NCI-H1694 treated with DMSO at 0.1 percent for 48 hours (cell line): Measurements from ENCODE around the gene CTPS1.
A peak's percentile ranks its signal among the peaks of the same experiment; 100 is the strongest.

ENCODE experiments used
- DNase-seq: peaks from one replicate; lab custom pipeline; 2025; lab: John Stamatoyannopoulos, UW

CTPS1 gene, protein sequence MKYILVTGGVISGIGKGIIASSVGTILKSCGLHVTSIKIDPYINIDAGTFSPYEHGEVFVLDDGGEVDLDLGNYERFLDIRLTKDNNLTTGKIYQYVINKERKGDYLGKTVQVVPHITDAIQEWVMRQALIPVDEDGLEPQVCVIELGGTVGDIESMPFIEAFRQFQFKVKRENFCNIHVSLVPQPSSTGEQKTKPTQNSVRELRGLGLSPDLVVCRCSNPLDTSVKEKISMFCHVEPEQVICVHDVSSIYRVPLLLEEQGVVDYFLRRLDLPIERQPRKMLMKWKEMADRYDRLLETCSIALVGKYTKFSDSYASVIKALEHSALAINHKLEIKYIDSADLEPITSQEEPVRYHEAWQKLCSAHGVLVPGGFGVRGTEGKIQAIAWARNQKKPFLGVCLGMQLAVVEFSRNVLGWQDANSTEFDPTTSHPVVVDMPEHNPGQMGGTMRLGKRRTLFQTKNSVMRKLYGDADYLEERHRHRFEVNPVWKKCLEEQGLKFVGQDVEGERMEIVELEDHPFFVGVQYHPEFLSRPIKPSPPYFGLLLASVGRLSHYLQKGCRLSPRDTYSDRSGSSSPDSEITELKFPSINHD

DNA sequence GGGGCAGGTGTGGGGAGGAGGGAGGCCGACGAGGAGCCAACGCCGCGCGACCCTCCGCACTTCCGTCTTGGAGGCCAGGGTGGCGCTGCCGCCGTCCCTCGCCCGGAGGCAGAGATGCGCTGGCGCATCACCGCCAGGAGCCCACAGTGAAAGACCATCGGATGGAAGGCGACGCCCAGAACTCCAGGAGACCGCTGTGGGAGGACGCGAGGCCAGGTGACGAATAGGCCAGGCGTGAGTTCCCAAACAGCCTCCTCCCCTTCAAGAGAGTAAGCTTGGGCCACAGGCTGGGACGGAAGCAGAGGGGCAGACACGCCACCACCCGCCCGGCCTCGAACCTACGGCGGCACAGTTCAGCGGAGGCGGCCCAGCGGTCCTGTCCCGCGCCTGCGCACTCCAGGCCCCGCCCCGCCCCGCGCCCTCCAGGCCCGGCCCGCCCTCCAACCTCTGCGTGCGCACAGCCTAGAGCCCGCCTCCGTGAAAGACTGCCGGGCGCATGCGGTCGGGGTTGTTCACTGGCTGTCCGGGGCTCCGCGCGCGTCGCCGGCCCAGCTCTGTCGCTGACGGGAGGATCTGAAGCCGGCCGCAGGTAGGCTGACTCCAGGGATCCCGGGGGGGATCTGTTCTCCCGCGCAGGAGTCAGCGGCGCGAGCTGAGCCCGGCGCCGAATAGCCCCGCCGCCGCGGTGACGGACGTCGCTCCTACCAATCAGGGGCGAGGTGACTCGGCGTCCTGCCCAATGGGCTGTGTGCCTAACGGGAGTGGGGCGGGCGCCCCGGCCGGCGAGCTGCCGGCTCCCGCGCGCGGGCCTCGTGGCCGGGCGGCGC is at the start of gene CTPS1:
CTPS1 (plus strand) TSS at position 456 of the 827 bp plus-strand sequence. CDS start 3,595 bp downstream, outside the sequence.
- peak; percentile 81 for DNase-seq

GRCh38 chr1:40930174-40930964 is 49.1 kb upstream of the CTPS1 start:
- DNase-seq: peak; percentile 38

DNA sequence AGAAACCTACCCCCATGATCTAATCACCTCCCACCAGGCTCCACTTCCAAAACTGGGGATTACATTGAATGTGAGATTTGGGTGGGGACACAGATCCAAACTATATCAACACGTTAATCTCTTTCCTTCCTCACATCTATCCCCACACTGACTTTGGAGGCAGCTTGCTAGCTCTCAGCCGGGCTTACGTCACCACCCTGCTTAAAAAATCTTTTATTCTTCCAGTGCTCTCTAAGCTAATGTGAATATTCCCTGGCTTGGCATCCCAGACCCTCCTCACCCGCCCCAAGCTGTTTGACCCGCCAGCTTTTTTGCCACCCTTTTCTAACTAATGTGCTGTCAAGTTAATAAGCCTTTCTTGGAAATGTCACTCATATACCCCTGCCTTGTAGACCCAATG is 47.9 kb upstream of the CTPS1 start:
- DNase-seq: no peak

GRCh38 chr1:40932006-40932405 is 47.5 kb upstream of the CTPS1 start:
- DNase-seq: no peak

DNA sequence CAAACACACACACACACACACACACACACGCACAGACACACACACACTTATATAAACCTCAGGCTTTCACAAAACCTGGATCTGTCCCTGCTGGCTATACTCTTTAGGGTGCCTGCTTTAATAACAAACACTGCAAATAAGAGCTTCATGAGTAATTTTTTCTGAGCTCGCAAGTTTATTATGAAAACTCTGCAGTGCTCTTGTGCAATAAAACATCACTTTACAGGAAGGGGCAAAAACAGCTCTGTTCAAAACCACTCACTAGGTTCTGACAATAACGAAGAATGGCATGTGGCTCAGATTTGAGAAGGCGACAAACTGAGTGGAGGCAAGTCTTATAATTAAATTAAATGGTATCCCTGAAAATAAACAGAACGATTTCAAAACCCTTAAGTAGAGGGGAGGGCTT is 42.6 kb upstream of the CTPS1 start:
- DNase-seq: no peak

DNA sequence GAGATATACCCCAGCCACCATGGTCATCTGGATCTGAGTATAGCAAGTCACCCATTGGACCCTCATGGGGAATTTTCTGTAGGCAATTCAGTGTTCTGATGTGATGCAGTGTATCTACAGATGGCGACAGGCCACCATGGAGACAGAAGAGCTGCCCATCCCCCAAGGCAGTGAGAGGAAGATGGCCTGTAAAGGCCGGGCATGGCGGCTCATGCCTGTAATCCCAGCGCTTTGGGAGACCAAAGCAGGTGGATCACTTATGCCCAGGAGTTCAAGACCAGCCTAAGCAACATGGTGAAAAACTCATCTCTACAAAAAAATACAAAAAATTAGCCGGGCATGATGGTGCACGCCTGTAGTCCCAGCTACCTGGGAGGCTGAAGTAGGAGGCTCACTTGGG is 41.1 kb upstream of the CTPS1 start:
- DNase-seq: no peak

DNA sequence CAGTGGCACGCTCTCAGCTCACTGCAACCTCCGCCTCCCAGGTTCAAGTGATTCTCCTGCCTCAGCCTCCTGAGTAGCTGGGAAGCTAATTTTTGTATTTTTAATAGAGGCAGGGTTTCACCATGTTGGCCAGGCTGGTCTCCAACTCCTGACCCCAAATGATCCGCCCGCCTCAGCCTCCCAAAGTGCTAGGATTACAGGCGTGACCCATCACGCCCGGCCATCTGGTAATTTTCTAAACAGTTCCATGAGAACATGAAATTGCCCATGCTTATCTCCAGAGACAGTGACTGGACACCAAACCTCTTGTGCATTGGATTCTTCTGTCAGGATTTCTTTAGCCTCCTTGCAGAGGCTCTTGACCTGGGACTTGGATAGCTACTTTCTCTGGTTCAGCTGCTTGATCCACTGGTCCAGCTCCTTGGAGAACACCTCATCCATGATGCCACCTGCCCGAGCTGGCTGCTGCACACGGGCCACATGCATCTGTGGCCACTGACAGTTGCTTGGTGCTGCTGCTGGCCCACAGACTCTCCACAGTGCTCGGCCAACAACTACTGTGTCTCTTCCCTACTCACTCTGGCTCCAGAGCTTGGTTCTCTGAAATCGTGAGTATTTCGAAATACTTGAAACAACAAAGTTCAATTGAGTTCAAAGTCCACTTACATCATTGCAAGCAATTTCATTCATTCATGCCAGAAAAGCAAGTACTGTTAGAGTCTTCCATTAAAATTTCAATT is 40.0 kb upstream of the CTPS1 start:
- DNase-seq: no peak

DNA sequence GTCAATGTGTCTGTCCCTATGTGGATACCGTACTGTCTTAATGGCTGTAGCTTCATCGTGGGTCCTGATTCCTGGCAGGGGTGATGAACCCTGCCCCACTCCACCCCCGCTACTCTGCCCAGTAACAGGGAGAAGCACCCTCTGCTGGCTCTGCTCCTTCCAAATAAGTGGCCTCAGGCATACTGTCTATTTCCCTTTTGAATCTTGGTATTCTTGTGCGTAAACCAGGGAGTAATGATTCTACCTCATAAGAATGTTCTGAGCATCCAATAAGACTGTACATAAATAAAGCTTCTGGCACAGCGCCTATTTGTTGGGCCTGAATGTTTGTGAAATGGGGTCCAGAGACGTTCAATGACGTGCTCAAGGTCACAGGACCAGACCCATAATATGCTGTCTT is 35.2 kb upstream of the CTPS1 start:
- no peak for DNase-seq

- no peak for DNase-seq
Measured at GRCh38 chr1:40944841-40945430, 34.6 kb upstream of the CTPS1 start.

DNA sequence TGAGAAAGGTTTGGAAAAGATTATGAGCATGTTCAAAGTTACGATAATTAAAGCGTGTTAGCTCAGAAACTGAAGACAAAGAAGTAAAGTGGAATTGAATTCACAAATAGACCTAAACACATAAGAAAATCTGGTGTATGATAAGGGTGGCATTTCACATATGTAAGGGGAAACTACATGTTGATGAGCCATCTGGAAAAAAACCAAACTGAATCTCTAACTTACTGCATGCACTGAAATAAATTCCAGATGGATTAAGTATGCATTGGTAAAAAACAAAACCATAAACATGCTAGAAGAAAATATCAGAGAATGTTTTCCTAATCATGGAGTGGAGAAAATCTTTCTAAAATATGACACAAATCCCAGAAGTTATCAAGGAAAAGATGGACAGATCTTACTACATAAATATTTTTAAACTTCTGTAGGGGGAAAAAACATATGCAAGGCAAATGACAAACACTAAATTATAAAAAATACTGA is 34.0 kb upstream of the CTPS1 start:
- no peak for DNase-seq

DNA sequence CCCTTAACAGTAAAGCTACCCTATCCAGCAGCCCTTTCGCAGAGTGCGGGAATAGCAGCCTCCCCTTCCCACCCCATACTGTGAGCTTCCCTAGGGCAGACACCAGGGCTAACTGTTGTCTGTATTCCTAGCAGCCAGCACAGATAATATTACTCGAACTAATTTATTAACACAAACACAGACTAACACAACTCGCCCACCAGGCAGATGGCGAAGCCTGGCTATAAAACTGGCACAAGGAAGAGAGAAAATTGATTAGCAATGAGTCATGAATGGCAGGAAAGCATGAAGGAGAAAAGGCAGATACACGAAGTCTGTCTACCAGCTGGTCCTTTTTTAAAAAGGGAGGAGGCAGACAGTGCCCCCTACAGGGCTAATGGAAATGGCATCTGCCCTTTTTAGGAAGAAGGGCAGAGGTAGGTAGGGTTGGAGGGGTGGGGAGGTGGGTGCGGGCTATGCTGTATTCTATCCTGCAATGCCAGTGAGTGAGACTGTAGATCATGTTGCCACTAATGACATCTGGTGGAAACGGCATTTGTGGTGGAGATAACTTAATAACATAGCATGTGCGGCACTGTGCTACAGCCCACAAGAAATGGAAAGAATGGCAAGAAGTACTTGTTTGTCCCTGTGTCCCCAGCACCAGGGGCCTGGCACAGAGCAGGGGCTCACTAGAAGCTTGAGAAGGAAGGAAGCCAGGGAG is 30.6 kb upstream of the CTPS1 start:
- DNase-seq: peak; percentile 94

DNA sequence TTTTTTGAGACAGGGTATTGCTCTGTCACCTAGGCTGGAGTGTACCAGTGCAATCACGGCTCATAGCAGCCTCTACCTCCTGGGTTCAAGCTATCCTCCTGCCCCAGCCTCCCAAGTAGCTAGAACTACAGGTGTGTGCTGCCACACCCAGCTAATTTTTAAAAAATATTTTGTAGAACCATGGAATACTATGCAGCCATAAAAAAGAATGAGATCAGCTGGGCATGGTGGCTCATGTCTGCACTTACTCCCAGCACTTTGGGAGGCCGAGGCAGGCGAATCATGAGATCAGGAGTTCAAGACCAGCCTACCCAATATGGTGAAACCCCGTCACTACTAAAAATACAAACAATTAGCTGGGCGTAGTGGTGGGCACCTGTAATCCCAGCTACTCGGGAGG is 29.9 kb upstream of the CTPS1 start:
- DNase-seq: no peak

- DNase-seq: peak; percentile 25
Measured at GRCh38 chr1:40951943-40952743, 27.4 kb upstream of the CTPS1 start.

- no peak for DNase-seq
Measured at GRCh38 chr1:40952744-40953315, 26.7 kb upstream of the CTPS1 start.

GRCh38 chr1:40954626-40955025 is 24.9 kb upstream of the CTPS1 start:
- DNase-seq: no peak

DNA sequence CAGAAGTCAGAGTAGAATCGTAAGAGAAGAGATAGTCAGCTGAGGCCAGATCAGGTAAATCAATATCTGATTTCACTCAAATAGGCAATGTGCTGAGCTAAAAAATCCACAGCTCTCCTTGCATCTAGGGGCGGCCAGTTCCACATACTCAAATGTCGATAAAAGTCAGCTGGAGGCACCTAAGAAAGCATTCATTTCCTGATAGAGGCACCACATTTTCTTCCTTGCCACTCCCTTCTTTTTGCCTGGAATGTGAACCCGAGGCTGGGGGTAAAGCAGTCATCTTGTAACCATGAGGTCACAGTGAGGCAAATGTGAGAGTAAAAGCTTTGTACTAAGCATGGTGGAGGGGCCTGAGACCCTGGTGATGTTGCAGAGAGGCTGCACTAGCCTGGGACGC is 24.2 kb upstream of the CTPS1 start:
- DNase-seq: no peak

GRCh38 chr1:40956407-40956806 is 23.1 kb upstream of the CTPS1 start:
- no peak for DNase-seq

DNA sequence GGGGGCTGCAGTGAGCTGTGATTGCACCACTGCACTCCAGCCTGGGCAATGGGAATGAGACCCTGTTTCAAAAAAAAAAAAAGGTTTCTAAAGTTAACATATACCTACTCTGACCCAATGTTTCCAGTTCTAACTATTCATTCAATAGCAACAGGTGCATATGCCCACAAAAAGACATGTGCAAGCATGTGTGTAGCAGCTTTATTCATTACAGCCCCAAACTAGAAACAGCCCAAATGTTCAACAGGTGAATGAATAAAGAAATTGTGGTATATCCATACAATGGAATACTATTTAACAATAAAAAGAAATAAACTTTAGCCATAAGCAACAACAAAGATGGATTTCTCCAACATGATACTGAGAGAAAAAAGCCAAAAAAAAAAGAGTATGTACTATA is 21.3 kb upstream of the CTPS1 start:
- DNase-seq: no peak

DNA sequence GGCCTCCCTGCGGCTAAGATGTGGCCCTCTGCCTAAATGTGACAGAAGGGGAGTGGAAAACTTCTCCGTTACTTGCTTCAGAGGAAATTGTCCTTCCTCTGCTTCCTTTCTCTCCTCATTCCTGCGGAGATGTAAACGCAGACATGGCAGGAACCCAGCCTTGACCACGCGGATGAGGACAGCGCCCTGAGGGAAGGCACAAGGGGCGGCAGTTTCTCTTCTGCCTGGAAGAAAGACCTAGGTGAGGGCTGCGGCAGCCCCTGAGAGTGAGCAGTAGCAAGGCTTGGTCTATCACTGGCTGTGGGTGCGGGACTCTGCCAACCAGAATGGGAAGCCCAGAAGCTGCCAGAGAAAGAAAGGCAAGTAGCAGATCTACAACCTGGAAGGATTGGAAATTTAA is 14.0 kb upstream of the CTPS1 start:
- DNase-seq: no peak
